Endothelial cell (in vitro differentiated cells): Measurements from ENCODE around the gene DIRAS1. TPM values are rescaled to one million over a fixed set of nuclear protein-coding genes. Genes with fewer than 3 reads are reported as not detected.

Source experiments
- DNase-seq: peaks from one replicate; pipeline ENCODE4 v3.0.0; 2021; ENCODE audit warnings: low spot score
- H3K27ac Mint-ChIP-seq: one replicate; pipeline ENCODE4 v1.8.0; 2021; ENCODE audit warnings: mixed read lengths, inconsistent platforms; ENCODE audit not compliant: unreplicated experiment
- H3K27me3 Mint-ChIP-seq: one replicate; pipeline ENCODE4 v1.8.0; 2021; ENCODE audit warnings: mild to moderate bottlenecking, moderate library complexity, mixed read lengths, inconsistent platforms; ENCODE audit not compliant: unreplicated experiment
- H3K36me3 Mint-ChIP-seq: one replicate; pipeline ENCODE4 v1.8.0; 2021; ENCODE audit warnings: mild to moderate bottlenecking, low read depth, mixed read lengths, inconsistent platforms; ENCODE audit not compliant: unreplicated experiment
- H3K4me1 Mint-ChIP-seq: one replicate; pipeline ENCODE4 v1.8.0; 2021; ENCODE audit warnings: mild to moderate bottlenecking, mixed read lengths, inconsistent platforms; ENCODE audit not compliant: unreplicated experiment
- H3K4me3 Mint-ChIP-seq: one replicate; pipeline ENCODE4 v1.8.0; 2021; ENCODE audit warnings: mild to moderate bottlenecking, mixed read lengths, inconsistent platforms; ENCODE audit not compliant: unreplicated experiment
- H3K9me3 Mint-ChIP-seq: one replicate; pipeline ENCODE4 v1.8.0; 2021; ENCODE audit warnings: mixed read lengths, inconsistent platforms; ENCODE audit not compliant: unreplicated experiment
- total RNA-seq: library from RNA; stranded (reverse); fragmentation: NEBNext Ultra II Directional; extraction: Animal tissue kit (Norgen Biotek cat#: 25700); gene quantifications from one replicate; pipeline ENCODE4 v1.2.1, GENCODE V29; 2021; ENCODE audit not compliant: unreplicated experiment
- TF ChIP-seq, protein P1 (sequence below): fragments of 200-600 bp; sonication (generic); IDR thresholded peaks from one replicate; pipeline ENCODE4 v1.5.0; 2021; ENCODE audit warnings: antibody characterized with exemption; ENCODE audit not compliant: unreplicated experiment

Gene DIRAS1
- total RNA-seq, 1 donor from 2014 or later = 0.82 TPM

DNA sequence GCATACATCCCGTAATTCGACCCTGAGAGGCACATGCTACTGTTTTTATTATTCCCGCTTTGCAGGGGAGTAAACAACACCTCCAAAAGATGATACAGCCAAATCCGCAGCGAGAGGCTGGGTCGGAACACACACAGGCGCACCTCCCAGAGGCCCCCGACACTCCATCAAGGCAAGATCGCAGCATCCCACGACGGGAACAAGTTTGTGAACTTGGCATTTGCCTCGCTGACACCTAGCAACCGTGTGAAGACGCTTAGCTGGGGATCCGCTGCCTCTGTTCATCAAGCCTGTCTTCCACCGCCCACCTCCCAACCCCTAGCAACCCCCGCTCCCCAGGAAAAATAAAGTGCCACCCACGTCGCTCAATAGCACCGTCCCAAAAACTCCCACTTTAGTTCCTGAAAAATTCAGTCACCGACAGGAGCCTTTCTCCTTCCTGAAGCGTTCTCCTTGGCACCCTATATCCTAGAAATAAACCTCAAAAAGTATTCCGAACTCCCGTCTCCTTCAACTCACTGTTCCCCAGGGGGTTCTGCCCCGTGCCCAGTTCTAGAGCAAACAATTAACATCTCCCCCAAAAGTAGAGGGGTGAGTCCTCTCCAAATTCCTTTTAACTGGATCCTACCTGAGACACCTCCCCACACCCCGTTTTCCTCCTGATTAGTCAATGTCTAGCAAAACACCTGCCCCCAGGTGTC, 20.4 kb downstream of the DIRAS1 start:
- TF ChIP-seq, protein P1, sequence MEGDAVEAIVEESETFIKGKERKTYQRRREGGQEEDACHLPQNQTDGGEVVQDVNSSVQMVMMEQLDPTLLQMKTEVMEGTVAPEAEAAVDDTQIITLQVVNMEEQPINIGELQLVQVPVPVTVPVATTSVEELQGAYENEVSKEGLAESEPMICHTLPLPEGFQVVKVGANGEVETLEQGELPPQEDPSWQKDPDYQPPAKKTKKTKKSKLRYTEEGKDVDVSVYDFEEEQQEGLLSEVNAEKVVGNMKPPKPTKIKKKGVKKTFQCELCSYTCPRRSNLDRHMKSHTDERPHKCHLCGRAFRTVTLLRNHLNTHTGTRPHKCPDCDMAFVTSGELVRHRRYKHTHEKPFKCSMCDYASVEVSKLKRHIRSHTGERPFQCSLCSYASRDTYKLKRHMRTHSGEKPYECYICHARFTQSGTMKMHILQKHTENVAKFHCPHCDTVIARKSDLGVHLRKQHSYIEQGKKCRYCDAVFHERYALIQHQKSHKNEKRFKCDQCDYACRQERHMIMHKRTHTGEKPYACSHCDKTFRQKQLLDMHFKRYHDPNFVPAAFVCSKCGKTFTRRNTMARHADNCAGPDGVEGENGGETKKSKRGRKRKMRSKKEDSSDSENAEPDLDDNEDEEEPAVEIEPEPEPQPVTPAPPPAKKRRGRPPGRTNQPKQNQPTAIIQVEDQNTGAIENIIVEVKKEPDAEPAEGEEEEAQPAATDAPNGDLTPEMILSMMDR = no peak
- H3K36me3 Mint-ChIP-seq = no peaks in the 10 kb centered on the region
- H3K9me3 Mint-ChIP-seq = no peaks in the 10 kb centered on the region
- H3K27ac Mint-ChIP-seq = no peak overlapping the region
- peak overlapping the region; percentile 91 for H3K4me3 Mint-ChIP-seq
- peaks cover 7% of the 10 kb centered on the region for H3K27me3 Mint-ChIP-seq
- no peak for DNase-seq
- peaks cover 23% of the 10 kb centered on the region for H3K4me1 Mint-ChIP-seq

DNA sequence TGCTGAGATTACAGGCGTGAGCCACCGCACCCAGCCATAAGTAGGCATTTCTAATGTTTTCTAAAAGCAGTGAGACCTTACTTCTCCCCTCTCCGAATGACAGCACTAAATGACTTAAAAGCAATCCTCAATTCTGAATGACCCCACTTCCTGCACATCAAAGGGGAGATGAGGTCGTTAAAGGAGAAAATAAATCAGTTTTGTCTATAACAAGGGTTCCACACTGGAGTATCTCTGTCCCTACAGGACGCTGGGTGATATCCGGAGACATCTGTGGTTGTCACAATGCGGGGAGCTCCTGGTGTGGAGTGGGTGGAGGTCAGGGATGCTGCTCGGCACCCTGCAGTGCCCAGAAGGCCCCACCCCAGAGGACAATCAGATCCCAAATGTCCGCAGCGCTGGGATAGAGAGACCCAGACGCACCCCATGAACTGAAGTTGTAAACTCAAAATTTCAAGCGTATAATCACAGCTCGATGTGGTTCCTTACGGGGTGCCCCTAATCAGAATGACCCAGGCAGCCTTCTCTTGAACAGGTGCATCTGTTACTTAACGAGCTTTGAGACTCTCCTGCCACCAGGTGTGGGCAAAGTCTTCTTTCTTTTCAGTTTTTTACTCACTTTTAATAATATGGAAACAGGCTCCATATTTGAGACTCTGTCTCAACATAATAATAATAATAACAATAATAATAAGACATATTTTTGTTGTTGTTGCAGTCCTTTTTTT, 21.6 kb downstream of the DIRAS1 start:
- TF ChIP-seq, protein P1 = no peak
- no peak for DNase-seq
- Mint-ChIP-seq H3K4me1 (peaks cover 35% of the 10 kb centered on the region), H3K27ac (no peak overlapping the region), H3K9me3 (no peaks in the 10 kb centered on the region), H3K4me3 (no peak overlapping the region), H3K27me3 (peaks cover 7% of the 10 kb centered on the region), H3K36me3 (no peaks in the 10 kb centered on the region)

DNA sequence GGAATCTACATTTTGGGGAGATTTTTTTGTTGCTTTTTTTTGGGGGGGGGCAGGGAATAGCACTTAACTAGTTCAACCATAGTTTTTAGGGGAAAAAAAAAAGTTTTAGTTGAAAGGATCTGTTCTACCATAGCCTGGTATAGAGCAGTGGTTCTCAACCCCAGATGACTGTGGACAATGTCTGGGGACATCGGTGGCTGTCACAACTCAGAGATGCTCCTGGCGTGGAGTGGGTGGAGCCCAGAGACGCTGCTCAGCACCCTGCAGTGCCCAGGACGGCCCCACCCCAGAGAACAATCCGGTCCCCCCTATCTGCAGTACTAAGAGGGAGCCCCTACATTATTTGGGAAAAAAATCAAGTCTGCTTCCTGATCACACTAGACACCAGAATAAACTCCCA, 27.0 kb downstream of the DIRAS1 start:
- H3K4me3 Mint-ChIP-seq = no peak overlapping the region

DNA sequence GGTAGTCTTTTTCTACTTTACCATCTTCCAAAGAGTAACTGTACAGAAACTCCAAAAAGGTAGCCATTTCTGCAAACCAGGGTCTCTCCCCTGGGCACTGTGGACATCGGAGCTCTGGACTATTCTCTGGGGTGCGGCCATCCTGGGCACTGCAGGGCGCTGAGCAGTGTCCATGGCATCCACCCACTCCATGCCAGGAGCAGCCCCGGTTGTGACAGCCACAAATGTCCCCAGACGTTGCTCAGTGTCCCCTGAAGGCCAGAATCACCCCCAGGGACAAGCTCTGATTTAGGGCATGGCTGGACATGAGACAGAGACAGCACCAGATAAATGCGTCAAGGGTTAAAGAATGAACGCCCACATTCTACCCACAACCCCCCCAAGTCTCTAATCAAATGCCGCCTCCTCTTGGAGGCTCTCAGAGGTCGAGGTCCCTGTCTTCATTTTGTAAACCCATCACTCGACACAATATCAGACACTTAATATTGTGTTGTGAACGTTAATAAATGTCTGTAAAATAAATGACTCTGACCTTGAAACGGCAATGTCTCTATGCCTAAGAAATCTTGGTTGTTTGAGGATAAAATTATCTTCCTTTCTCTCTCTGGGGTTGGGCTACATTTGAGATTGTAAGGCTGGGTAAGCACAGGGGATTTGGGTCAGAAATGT, 27.5 kb downstream of the DIRAS1 start:
- no peaks in the 10 kb centered on the region for H3K36me3 Mint-ChIP-seq
- TF ChIP-seq, protein P1 = no peak
- H3K9me3 Mint-ChIP-seq = no peaks in the 10 kb centered on the region
- no peak overlapping the region for H3K27ac Mint-ChIP-seq
- H3K27me3 Mint-ChIP-seq = no peaks in the 10 kb centered on the region
- no peak overlapping the region for H3K4me3 Mint-ChIP-seq
- H3K4me1 Mint-ChIP-seq = peaks cover 26% of the 10 kb centered on the region
- DNase-seq = no peak

More for the DNA sequence above, 27.0 kb downstream of the DIRAS1 start:
- Mint-ChIP-seq H3K27me3 (no peaks in the 10 kb centered on the region), H3K4me1 (peaks cover 26% of the 10 kb centered on the region), H3K9me3 (no peaks in the 10 kb centered on the region), H3K27ac (no peak overlapping the region), H3K36me3 (no peaks in the 10 kb centered on the region)
- TF ChIP-seq, protein P1 = no peak
- no peak for DNase-seq
